CD4-positive, alpha-beta T cell treated with Interleukin-17A for 4 hours (primary cell): ENCODE measurements around the gene CIC.
A peak's percentile ranks its signal among the peaks of the same experiment; 100 is the strongest.
"Not testable (repeated sequence)": the region's sequence is repeated elsewhere in the genome, so short reads cannot be mapped to it uniquely, and the experiment has no call there.

ENCODE experiments used
- DNase-seq: peaks from one replicate; pipeline ENCODE4 v3.0.0-alpha.2; 2020; ENCODE audit warnings: mixed read lengths

Gene CIC

GRCh38 chr19:42255766-42256745 is 13.0 kb upstream of the CIC start:
- DNase-seq = no peak

DNA sequence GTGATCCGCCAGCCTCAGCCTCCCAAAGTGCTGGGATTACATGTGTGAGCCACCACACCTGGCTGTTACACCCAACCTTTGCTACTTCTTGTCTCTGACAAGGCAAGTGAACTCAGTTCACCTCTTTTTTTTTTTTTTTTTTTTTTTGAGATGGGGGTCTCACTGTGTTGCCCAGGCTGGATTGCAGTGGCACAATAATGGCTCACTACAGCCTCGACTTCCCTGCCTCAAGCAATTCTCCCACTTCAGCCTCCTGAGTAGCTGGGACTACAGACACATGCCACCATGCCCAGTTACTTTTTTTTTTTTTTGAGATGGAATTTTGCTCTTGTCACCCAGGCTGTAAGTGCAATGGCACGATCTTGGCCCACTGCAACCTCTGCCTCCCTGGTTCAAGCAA is 11.2 kb upstream of the CIC start:
- DNase-seq = not testable (repeated sequence)

DNA sequence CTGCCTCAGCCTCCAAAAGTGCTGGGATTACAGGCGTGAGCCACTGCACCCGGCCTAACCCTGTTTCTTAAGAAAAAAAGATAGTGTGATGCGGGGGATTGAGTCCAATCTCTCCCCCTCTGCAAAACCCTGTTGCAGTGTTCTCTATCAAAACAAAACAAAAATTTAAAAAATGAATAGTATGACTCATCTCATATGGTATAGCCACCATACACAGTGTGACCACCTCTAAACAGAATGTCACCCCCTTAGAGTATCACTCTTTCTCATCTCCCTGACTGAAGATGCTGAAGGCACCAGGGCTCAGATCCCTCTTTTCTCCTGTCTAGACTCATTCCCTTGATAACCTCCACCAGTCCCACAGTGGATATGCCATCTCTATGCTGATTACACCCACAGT is 7.3 kb upstream of the CIC start:
- no peak for DNase-seq

GRCh38 chr19:42266105-42266504 is 2.9 kb upstream of the CIC start:
- not testable (repeated sequence) for DNase-seq

DNA sequence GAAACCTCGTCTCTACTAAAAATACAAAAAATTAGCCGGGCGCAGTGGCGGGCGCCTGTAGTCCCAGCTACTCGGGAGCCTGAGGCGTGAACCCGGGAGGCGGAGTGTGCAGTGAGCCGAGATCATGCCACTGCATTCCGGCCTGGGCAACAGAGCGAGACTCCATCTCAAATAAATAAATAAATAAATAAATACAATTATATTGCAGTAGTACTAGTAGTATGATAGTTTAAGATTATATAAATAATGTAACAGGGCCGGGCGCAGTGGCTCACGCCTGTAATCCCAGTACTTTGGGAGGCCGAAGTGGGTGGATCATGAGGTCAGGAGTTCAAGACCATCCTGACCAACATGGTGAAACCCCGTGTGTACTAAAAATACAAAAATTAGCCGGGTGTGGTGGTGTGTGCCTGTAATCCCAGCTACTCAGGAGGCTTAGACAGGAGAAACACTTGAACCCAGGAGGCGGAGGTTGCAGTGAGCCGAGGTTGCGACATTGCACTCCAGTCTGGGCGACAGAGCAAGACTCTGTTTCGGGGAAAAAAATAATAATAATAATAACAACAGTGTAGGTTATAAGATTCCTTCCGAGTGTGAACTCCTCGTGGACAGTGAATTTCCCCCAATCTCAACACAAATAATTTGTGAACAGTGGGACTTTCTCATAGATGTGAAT is 2.0 kb upstream of the CIC start:
- not testable (repeated sequence) for DNase-seq

GRCh38 chr19:42267644-42268141 is 1.4 kb upstream of the CIC start:
- no peak for DNase-seq

GRCh38 chr19:42268142-42268703 is 829 bp upstream of the CIC start:
- DNase-seq = peak; percentile 99

- no peak for DNase-seq
Observed at GRCh38 chr19:42269478-42270345, 660 bp downstream of the CIC start.

DNA sequence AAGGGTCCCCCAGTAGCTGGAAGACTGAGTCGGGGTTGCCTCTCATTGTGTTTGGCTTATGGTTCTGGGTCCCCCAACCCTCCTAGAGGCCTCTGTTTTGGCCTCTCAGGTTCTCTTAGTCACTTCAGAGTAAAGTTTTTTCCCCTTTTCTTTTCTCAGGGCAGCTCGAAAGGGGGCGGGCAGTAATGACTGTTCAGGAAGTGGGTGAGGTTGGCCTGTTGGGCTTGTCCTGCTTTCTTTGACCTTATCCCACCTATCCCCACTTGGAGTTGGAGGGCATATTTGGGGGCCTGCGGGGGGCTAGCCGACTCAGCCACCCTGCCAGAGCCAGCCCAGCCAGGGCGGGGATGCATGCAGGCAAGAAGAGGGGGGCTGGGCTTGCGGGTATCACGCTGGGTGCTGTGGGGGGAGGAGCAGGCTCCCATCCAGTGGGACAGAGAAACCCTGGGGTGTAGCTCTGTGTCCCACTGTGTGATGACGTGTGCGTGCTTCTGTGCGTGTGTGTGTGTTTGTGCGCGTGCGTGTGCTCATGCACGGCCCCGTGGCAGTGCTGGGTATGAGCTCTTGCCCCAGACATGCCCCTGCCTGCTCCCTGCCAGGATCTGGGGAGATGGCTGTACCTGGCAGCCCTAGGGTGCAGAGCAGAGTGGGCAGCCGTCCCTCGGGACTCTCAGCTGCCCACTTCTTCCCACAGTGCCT is 1.4 kb downstream of the CIC start:
- DNase-seq = peak; percentile 75

- no peak for DNase-seq
Observed at GRCh38 chr19:42271045-42271419, 2.0 kb downstream of the CIC start.

- no peak for DNase-seq
Observed at GRCh38 chr19:42271861-42272534, 2.9 kb downstream of the CIC start.

GRCh38 chr19:42272535-42272897 is 3.5 kb downstream of the CIC start:
- no peak for DNase-seq

DNA sequence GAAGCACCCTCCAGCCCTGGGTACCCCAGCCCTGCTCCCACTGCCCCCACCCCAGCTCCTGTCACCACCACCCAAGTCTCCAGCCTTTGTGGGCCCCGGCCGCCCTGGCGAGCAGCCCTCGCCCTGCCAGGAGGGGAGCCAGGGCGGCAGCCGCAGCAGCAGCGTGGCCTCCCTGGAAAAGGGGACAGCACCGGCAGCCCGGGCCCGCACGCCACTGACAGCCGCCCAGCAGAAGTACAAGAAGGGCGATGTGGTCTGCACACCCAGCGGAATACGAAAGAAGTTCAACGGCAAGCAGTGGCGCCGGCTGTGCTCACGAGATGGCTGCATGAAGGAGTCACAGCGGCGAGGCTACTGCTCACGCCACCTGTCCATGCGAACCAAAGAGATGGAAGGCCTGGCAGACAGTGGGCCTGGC is 3.9 kb downstream of the CIC start:
- no peak for DNase-seq

DNA sequence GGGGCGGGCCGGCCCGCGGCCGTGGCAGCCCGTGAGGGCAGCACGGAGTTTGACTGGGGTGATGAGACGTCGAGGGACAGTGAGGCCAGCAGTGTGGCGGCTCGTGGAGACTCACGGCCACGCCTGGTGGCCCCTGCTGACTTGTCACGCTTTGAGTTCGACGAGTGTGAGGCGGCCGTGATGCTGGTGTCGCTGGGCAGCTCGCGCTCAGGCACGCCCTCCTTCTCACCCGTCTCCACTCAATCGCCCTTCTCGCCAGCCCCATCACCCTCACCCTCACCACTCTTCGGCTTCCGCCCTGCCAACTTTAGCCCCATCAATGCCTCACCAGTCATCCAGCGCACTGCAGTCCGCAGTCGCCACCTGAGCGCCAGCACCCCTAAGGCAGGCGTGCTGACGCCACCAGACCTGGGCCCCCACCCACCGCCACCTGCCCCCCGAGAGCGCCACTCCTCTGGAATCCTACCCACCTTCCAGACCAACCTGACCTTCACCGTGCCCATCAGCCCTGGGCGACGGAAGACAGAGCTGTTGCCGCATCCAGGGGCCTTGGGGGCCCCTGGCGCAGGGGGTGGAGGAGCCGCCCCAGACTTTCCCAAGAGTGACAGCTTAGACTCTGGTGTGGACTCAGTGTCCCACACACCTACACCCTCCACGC is 4.5 kb downstream of the CIC start:
- DNase-seq = no peak

DNA sequence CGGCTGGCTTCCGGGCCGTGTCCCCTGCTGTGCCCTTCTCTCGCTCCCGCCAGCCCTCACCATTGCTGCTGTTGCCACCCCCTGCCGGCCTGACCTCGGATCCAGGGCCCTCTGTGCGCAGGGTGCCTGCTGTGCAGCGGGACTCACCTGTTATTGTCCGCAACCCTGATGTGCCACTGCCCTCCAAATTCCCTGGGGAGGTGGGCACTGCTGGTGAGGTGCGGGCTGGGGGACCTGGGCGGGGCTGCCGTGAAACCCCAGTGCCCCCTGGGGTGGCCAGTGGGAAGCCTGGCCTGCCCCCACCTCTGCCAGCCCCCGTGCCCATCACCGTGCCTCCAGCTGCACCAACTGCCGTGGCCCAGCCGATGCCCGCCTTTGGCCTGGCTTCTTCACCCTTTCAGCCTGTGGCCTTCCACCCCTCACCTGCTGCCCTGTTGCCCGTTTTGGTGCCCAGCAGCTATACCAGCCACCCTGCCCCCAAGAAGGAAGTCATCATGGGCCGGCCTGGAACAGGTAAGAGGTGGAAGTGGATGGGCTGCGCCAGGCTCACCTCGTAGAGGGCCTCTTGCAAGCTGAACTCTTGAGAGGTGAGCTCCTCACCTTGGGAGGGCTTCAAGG is 5.1 kb downstream of the CIC start:
- DNase-seq = no peak

DNA sequence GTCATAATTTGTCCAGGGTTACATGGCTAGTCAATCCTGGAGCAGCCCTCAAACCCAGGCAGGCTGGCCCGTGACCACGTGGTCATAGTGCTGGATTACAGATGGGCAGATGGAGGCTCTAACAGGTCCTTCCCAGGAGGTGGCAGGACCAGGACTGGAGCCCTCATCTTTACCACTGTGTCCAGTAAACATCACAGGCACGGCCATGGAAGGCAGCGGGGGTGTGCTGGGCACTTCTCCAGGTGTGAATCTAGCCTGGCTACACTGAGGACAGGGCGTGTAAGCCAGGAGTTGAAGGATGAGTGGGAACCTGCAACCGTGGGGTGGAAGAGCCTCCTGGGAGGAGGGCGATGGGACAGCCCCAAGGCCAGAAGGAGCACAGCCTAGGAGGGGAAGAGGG is 6.1 kb downstream of the CIC start:
- DNase-seq = no peak

DNA sequence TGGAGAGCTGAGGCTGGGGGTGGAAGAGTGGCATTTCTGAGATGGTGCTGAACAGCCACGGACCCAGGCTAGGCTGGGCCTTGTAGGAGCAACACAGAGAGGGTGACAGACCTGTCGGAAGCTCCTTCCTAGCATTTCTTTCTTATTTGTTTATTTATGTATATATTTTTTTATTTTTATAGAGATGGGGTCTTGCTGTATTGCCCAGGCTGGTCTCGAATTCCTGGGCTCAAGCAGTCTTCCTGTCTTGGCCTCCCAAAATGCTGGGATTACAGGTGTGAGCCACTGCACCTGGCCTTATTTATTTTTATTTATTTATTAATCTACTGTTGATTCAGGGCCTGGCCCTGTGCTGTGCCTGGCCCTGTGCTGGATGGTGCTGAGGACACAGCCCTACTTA is 6.5 kb downstream of the CIC start:
- no peak for DNase-seq

DNA sequence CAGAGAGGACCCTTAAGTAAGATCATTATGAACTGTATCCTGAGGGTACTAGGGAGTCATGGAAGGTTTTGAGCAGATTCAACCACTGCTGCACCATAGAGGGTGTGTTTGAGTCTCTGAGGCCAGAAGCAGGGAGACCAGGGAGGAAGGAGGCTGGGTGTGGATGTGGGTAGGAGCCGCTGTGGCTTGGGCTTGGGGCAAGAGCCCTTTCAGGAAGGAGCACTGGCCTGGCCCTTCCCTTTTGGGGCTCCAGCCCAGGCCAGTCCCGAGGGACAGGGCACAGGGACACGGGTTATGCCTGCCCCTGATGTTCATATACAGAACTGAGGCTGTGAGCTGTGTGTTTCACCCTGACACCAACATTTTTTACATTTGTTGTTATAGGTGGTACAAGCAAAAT is 7.2 kb downstream of the CIC start:
- DNase-seq = no peak

GRCh38 chr19:42276821-42277220 is 7.8 kb downstream of the CIC start:
- no peak for DNase-seq

DNA sequence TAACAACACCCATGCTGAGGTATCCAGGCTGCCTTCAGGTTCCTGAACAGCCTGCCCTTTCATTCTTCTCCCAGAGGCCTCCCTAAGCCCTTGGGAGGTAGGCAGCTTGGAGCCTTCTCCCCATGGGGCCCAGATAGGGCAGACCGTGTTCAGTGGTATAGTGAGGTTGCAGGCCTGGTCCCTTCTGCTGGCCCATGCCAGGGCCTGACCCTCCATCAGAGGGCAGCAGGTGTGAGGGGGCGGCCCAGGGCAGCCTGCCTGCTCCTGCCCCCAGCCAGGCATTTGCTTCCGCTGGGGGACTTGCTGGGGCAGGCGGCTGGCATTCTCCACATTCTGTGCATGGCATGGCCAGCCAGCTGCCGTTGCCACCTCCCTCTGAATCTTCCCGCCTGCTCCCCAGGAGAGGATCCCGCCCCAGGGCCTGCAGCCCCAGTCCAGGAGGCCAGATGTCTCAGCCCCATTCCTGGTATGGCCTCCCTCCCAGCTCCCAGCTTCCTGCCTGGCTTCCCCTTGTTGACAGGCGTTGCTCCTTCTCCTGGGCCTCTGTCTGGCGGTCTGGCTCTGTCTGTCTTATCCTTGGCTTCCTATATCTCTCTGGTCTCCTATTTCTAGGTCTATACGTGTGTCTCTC is 8.9 kb downstream of the CIC start:
- DNase-seq = no peak
